Stimulated activated CD8-positive, alpha-beta memory T cell treated with anti-CD3 and anti-CD28 coated beads, Interleukin-12 subunit alpha, Interleukin-12 subunit beta, amount 100 ng/mL, for 4 hours (primary cell): Measurements from ENCODE around the gene TPSG1.
"Not testable (repeated sequence)": the region's sequence is repeated elsewhere in the genome, so short reads cannot be mapped to it uniquely, and the experiment has no call there.

ENCODE experiments used
- DNase-seq: peaks from one replicate; pipeline ENCODE4 v3.0.0-alpha.2; 2020; ENCODE audit warnings: low read depth

TPSG1 gene

DNA sequence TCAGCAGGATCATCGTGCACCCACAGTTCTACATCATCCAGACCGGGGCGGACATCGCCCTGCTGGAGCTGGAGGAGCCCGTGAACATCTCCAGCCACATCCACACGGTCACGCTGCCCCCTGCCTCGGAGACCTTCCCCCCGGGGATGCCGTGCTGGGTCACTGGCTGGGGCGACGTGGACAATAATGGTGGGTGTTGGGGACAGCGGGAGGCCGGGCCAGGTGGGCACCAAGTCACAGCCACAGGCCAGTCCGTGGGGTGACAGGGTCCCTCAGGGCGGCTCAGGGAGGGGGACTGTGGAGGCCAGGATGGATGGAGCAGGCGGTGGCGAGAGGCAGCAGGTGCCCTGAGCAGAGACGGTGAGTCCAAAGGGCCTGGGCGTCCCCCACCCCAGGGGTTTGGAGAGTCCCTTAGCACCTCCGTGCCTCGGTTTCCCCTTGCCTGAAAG is 31.8 kb upstream of the TPSG1 start:
- no peak for DNase-seq

DNA sequence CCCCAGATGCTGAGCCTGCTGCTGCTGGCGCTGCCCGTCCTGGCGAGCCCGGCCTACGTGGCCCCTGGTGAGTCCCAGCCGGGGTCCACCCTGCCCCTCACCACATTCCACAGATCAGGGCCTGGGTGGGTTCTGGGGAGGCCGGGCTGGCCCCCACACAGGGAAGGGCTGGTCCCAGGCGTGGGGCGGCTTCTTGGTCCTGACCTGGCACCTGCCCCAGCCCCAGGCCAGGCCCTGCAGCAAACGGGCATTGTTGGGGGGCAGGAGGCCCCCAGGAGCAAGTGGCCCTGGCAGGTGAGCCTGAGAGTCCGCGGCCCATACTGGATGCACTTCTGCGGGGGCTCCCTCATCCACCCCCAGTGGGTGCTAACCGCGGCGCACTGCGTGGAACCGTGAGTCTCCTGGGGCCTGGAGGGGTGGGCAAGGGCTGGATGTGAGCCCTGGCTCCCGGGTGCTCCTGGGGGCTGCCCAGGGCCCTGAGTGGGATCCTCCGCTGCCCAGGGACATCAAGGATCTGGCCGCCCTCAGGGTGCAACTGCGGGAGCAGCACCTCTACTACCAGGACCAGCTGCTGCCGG is 31.3 kb upstream of the TPSG1 start:
- not testable (repeated sequence) for DNase-seq

DNA sequence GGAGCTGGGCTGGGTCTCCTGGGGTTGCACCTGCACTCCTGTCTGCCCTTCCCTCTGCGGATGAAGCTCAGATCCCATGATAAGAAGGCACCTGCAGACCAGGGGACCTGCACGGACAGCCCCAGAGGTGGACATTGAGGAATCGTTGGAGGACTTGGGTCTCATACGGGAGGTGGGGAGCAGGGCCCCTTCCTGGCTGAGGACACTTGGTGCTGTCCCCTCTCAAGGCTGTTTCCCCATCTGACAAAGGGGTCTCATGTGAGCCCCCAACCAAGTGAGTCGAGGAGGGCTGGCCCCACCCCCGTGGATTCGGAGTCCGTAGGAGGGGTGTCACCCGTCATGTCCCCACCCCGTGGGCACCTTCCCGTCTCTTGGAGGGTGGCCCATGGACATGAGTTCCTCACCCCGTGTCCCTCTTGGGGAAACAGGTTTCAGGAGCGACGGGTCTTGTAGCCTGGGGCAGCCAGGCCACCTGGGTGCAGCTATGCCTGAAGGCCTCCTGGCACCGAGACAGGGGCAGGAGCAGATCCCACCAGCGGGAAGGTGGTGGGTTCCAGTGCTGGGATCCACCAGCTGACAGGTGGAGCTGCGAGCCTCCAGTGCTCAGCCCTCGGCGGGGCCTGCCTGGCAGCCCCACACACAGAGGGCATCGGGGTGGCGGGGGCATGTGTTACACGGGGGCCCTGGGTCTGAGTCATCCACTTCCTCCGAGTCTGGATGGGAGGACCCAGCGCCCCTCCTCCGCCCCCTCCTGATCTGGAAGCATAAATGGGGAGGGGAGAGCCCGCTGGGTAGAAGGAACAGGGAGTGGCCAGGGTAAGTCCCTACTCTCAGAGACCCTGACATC is 30.4 kb upstream of the TPSG1 start, which contains the start of gene TPSD1:
Gene TPSD1, plus strand, starts transcription at position 794 of the 847 bp plus-strand sequence. CDS start 212 bp downstream, outside the sequence.
- not testable (repeated sequence) for DNase-seq

DNA sequence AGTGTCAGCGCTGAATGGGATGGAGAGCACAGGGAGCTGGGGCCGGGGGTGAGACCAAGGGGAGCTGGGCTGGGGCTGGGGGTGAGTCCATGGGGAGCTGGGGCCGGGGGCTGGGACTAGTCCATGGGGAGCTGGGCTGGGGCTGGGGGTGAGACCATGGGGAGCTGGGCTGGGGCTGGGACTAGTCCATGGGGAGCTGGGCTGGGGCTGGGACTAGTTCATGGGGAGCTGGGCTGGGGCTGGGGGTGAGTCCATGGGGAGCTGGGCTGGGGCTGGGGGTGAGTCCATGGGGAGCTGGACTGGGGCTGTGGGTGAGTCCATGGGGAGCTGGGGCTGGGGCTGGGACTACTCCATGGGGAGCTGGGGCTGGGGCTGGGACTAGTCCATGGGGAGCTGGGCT is 29.8 kb upstream of the TPSG1 start:
- not testable (repeated sequence) for DNase-seq

DNA sequence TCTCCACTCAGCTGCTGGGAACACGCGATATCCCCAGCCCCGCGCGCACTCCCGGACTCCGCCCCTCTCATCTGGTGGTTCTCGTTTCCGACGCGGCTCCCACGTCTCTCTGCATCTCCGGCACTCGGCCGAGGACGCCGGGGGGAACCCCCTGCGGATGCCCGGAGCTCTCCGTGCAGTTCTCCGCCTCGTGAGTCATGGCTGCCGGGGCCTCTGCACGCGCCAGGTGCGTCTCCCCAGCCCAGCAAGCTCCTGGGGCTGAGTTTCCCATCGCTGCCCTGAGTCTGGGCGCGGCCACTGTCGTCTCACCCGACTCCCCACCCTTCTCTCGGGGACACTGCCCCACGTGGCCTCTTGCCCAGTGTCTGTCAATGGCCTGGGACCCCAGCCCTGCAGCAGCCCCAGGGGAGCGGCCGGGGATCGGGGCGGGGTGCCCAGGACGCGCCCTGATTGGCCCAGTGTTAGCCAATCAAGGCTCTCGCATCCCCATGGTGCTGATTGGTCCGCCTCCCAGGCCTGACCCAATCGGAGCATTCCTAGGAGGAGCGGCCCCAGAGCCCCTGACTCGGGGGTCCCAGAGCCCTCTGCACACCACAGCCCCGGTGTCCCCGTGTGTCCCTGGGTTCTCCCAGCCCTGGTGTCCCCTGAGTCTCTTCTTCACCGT is 28.8 kb upstream of the TPSG1 start:
- not testable (repeated sequence) for DNase-seq

DNA sequence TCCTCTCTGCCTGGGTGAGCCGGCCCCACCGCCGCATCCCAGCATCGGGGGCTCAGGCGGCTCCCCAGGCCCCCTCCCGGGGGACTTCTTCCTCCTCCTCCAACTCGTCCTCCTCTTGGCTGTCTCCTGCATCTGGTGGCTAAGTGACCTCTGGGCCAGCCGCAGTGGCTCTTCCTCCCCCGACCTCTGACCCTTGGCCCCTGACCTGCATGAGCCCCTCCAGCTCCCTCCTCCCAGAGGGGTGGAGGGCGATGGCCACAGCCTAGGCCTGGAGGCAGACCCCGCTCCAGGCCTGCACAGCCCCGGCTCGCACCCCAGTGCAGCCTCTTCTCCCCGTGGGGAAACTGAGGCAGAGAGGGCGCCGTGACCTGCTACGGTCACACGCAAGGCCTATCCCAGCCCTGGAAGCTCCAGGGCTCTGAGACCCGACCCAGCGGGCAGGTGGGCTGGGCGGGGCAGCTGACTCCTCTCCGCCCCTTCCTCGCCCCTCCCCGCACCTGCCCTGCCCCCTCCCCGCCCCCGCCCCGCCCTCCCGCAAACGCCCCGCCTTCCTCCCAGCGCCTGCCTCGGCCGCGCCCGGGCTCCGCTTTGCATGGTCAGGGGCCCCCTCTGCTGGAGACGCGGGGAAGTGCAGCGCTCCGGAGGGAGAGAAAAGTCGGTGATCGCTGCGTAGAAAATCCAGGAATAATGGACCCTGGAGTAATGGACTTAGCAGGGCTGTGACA is 24.1 kb upstream of the TPSG1 start:
- not testable (repeated sequence) for DNase-seq

DNA sequence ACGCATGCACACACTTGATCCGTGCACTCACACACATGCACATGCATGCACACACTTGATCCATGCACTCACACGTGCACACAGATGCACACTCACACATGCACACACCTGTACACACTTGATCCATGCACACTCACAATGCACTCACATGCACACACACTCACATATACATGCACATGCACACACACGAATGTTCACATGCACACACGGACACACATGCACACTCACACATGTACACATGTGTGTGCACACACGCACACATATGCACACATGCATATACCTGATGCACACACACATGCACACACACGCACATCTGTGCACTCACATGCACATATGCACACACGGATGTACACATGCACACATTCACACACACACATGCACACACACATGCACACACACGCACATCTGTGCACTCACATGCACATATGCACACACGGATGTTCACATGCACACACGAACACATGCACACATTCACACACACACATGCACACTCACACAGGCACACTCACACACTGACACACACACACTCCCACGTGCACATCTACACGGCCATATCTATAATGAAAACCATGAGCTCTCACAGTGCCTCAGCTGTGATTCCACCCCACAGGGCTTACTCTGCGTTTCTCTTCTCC is 23.0 kb upstream of the TPSG1 start:
- DNase-seq: not testable (repeated sequence)

DNA sequence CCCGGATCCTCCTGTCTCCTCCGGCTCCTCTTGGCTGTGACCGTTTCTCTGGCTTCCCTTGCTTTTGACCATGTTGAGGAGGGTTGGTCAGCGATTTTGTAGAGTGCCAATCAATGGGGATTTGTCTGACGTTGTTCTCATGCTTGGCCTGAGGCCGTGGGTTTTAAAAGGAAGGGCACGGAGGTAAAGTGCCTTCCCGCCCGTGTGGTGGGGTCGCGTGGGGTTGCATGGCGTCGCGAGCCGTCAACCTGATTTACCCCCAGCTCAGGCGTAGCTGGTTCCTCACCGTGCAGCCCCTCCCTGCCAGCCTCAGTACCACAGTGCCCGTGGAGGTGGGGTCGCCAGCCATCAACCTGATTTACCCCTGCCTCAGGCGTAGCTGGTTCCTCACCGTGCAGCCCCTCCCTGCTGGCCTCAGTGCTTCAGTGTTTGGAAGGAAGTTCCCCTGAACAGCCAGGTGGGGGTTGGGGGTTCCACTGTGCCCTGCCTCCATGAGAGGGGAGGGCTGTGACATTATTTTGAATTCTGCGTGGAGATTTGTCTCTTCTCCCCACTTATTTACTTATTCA is 20.5 kb upstream of the TPSG1 start:
- no peak for DNase-seq

DNA sequence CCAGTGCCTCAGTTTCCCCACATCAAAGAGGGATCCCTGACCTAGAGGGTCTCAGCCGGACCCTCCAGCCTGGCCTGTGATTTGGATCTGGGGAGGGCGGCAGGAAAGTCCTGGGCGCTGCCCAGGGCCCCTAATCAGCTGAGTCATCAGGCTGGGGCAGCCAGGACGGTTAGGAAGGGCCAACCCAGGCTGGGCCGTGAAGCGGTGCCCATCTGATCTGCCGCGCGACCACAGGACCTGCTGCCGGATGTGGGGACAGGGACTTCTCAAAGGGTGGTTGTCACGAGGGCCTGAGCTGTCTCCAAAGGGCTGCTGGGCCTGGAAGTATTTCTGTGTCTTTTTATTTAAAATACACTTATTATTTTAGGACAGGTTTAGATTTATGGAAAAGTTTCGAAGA is 19.8 kb upstream of the TPSG1 start:
- DNase-seq: no peak

DNA sequence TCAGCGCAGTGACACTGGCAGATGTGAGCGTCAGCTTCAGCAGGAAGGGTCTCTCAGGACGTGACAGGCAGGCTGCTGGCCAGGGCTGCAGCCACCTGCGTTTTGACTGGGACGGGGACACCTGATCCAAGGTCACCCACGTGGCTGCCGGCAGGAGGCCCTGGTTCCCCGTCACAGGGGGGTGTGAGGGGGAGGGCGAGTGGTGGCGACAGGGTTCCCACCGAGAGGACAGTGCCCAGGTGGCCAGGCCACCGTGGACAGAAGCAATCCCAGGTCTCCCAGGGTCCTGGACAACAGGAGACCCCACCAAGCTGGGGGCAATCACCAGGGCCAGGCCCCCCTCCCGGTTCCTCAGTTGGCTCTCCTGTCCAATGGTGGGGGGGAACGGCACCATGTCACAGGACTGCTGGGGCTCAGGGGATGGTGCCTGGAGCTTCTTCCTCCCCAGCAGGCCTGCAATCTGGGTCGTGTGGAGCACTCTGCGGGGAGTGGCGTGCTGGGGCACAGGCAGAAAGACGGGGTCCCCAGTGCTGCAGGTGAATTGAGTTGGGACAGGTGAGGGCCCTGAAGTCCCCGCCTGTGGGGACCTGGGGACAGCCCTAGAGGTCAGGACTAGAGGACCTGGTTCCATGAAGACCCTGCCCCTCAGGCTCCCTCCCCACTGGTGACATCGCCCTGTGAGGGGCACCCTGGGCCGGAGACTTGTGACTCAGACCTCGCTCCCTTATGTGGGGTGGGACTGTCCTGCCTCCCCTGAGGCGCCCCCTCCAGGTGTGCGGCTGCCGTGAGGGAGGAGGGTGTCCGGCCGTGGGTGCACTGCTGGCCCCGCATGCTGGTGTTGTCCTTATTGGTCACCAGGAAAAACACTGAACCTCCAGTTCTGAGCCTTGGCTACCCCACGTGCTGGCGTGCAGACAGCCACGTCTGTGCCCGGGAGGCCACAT is 19.1 kb upstream of the TPSG1 start:
- not testable (repeated sequence) for DNase-seq

DNA sequence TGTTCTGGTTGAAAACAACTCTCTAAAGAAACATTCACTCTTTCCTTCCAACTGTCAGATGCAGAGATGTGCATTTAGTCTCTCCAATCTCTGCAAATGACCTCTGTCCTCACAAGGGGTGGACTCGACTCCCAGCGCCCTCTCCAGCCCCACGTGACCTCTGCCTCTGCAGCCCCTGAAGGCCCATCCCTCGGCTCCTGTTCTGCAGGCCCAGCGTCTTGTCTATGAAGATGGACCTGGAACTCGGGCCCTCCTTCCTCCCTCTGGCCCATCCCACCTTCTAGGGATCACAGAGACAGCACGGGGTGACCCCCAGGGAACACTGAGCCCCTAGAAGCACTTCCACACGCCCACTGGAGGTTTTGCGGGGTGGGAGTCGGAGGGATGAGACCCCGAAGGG is 18.3 kb upstream of the TPSG1 start:
- DNase-seq: not testable (repeated sequence)

DNA sequence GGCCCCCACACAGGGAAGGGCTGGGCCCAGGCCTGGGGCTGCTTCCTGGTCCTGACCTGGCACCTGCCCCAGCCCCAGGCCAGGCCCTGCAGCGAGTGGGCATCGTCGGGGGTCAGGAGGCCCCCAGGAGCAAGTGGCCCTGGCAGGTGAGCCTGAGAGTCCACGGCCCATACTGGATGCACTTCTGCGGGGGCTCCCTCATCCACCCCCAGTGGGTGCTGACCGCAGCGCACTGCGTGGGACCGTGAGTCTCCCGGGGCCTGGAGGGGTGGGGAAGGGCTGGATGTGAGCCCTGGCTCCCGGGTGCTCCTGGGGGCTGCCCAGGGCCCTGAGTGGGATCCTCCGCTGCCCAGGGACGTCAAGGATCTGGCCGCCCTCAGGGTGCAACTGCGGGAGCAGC is 16.0 kb upstream of the TPSG1 start:
- not testable (repeated sequence) for DNase-seq

DNA sequence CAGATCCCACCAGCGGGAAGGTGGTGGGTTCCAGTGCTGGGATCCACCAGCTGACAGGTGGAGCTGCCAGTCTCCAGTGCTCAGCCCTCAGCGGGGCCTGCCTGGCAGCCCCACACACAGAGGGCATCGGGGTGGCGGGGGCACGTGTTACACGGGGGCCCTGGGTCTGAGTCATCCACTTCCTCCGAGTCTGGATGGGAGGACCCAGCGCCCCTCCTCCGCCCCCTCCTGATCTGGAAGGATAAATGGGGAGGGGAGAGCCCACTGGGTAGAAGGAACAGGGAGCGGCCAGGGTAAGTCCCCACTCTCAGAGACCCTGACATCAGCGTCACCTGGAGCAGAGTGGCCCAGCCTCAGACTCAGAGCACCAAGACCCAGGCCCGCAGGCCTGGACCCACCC is 15.4 kb upstream of the TPSG1 start, which contains the start of gene TPSAB1:
Gene TPSAB1, plus strand, starts transcription at position 270 of the 400 bp plus-strand sequence. CDS start 234 bp downstream, outside the sequence.
- DNase-seq: not testable (repeated sequence)

DNA sequence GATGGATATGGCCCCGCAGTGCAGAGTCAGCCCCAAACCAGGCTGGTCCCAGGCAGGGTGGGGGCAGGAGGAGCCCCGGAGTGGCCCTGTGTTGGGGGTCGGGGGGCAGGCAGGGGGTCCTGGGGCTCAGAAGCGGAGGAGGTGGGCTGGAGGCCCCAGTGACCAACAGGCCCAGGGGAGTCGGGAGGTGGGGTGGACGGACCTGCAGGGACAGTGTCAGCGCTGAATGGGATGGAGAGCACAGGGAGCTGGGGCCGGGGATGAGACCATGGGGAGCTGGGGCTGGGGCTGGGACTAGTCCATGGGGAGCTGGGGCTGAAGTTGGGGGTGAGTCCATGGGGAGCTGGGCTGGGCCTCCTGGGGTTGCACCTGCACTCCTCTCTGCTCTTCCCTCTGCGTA is 14.5 kb upstream of the TPSG1 start:
- DNase-seq: not testable (repeated sequence)

DNA sequence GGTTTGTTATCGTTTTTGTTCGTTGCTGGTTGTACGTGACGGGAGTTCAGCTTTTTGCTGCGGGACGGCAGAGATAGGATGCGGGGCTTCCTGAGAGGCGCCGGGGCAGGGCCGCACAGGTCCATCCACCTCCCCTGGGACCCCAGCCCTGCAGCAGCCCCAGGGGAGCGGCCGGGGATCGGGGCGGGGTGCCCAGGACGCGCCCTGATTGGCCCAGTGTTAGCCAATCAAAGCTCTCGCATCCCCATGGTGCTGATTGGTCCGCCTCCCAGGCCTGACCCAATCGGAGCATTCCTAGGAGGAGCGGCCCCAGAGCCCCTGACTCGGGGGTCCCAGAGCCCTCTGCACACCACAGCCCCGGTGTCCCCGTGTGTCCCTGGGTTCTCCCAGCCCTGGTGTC is 13.8 kb upstream of the TPSG1 start:
- not testable (repeated sequence) for DNase-seq

DNA sequence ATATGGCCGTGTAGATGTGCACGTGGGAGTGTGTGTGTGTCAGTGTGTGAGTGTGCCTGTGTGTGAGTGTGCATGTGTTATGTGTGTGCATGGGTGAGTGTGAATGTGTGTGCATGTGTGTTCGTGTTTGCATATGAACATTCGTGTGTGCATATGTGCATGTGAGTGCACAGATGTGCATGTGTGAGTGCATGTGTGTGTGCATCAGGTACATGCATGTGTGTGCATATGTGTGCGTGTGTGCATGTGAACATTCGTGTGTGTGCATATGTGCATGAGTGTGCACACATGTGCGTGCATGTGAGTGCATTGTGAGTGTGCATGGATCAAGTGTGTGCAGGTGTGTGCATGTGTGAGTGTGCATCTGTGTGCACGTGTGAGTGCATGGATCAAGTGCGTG is 12.9 kb upstream of the TPSG1 start:
- no peak for DNase-seq

DNA sequence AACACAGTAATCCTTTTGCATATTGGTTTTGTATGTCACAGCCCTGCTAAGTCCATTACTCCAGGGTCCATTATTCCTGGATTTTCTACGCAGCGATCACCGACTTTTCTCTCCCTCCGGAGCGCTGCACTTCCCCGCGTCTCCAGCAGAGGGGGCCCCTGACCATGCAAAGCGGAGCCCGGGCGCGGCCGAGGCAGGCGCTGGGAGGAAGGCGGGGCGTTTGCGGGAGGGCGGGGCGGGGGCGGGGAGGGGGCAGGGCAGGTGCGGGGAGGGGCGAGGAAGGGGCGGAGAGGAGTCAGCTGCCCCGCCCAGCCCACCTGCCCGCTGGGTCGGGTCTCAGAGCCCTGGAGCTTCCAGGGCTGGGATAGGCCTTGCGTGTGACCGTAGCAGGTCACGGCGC is 11.6 kb upstream of the TPSG1 start:
- not testable (repeated sequence) for DNase-seq

DNA sequence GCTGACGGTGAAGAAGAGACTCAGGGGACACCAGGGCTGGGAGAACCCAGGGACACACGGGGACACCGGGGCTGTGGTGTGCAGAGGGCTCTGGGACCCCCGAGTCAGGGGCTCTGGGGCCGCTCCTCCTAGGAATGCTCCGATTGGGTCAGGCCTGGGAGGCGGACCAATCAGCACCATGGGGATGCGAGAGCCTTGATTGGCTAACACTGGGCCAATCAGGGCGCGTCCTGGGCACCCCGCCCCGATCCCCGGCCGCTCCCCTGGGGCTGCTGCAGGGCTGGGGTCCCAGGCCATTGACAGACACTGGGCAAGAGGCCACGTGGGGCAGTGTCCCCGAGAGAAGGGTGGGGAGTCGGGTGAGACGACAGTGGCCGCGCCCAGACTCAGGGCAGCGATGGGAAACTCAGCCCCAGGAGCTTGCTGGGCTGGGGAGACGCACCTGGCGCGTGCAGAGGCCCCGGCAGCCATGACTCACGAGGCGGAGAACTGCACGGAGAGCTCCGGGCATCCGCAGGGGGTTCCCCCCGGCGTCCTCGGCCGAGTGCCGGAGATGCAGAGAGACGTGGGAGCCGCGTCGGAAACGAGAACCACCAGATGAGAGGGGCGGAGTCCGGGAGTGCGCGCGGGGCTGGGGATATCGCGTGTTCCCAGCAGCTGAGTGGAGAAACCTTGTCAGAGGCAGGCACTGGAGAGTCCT is 7.1 kb upstream of the TPSG1 start:
- not testable (repeated sequence) for DNase-seq

DNA sequence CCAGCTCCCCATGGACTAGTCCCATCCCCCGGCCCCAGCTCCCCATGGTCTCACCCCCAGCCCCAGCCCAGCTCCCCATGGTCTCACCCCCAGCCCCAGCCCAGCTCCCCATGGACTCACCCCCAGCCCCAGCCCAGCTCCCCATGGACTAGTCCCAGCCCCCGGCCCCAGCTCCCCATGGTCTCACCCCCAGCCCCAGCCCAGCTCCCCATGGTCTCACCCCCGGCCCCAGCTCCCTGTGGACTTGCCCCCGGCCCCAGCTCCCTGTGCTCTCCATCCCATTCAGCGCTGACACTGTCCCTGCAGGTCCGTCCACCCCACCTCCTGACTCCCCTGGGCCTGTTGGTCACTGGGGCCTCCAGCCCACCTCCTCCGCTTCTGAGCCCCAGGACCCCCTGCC is 6.2 kb upstream of the TPSG1 start:
- DNase-seq: not testable (repeated sequence)
